ENCODE data around the gene LGALS7B.
"Not testable (repeated sequence)": the region's sequence is repeated elsewhere in the genome, so short reads cannot be mapped to it uniquely, and the experiment has no call there.

The LGALS7B gene

GRCh38 chr19:38774181-38774950 is 14.6 kb upstream of the LGALS7B start:
- no peaks in the 10 kb centered on the region for H3K4me1 Mint-ChIP-seq
- H3K27ac Mint-ChIP-seq (ENCODE audit: low read depth) = no peak overlapping the region
- no peak overlapping the region for H3K4me3 Mint-ChIP-seq
- ATAC-seq (replicated peaks; ENCODE audit: extremely low read depth, poor library complexity, severe bottlenecking) (no peak), DNase-seq (ENCODE audit: low spot score in 2 of 2) (no peak)
- no peaks in the 10 kb centered on the region for H3K36me3 Mint-ChIP-seq (ENCODE audit: insufficient read depth)
- peaks cover 9% of the 10 kb centered on the region for H3K27me3 Mint-ChIP-seq
- no peaks in the 10 kb centered on the region for H3K9me3 Mint-ChIP-seq

- Mint-ChIP-seq H3K27ac (ENCODE audit: low read depth) (no peak overlapping the region), H3K27me3 (peaks cover 9% of the 10 kb centered on the region), H3K4me3 (no peak overlapping the region), H3K36me3 (ENCODE audit: insufficient read depth) (no peaks in the 10 kb centered on the region), H3K4me1 (no peaks in the 10 kb centered on the region), H3K9me3 (no peaks in the 10 kb centered on the region)
- ATAC-seq (replicated peaks; ENCODE audit: extremely low read depth, poor library complexity, severe bottlenecking) (no peak), DNase-seq (ENCODE audit: low spot score in 2 of 2) (no peak)
Observed at GRCh38 chr19:38778733-38779132, 10.3 kb upstream of the LGALS7B start.

GRCh38 chr19:38780443-38780842 is 8.6 kb upstream of the LGALS7B start:
- Mint-ChIP-seq H3K9me3 (no peaks in the 10 kb centered on the region), H3K4me3 (no peak overlapping the region), H3K27me3 (peaks cover 9% of the 10 kb centered on the region), H3K27ac (ENCODE audit: low read depth) (no peak overlapping the region), H3K36me3 (ENCODE audit: insufficient read depth) (no peaks in the 10 kb centered on the region), H3K4me1 (no peaks in the 10 kb centered on the region)
- no peak for ATAC-seq (replicated peaks; ENCODE audit: extremely low read depth, poor library complexity, severe bottlenecking)
- no peak for DNase-seq (ENCODE audit: low spot score in 2 of 2)

- H3K4me3 Mint-ChIP-seq = no peak overlapping the region
- H3K27me3 Mint-ChIP-seq = peaks cover 9% of the 10 kb centered on the region
- H3K4me1 Mint-ChIP-seq = no peaks in the 10 kb centered on the region
- no peak overlapping the region for H3K27ac Mint-ChIP-seq (ENCODE audit: low read depth)
- H3K9me3 Mint-ChIP-seq = no peaks in the 10 kb centered on the region
- no peak for DNase-seq (ENCODE audit: low spot score in 2 of 2)
- H3K36me3 Mint-ChIP-seq (ENCODE audit: insufficient read depth) = no peaks in the 10 kb centered on the region
- ATAC-seq (replicated peaks; ENCODE audit: extremely low read depth, poor library complexity, severe bottlenecking) = no peak
Observed at GRCh38 chr19:38781058-38781457, 7.9 kb upstream of the LGALS7B start.

- ATAC-seq (replicated peaks; ENCODE audit: extremely low read depth, poor library complexity, severe bottlenecking); H3K36me3 Mint-ChIP-seq (ENCODE audit: insufficient read depth); H3K4me3 Mint-ChIP-seq; H3K27me3 Mint-ChIP-seq; DNase-seq (ENCODE audit: low spot score in 2 of 2); H3K4me1 Mint-ChIP-seq; H3K27ac Mint-ChIP-seq (ENCODE audit: low read depth); H3K9me3 Mint-ChIP-seq: not testable (repeated sequence)
Observed at GRCh38 chr19:38782212-38782611, 6.8 kb upstream of the LGALS7B start.

GRCh38 chr19:38784224-38784623 is 4.8 kb upstream of the LGALS7B start:
- ATAC-seq (replicated peaks; ENCODE audit: extremely low read depth, poor library complexity, severe bottlenecking) (no peak), DNase-seq (ENCODE audit: low spot score in 2 of 2) (no peak)
- H3K27ac Mint-ChIP-seq (ENCODE audit: low read depth) = no peak overlapping the region
- H3K4me3 Mint-ChIP-seq = no peak overlapping the region
- no peaks in the 10 kb centered on the region for H3K4me1 Mint-ChIP-seq
- no peaks in the 10 kb centered on the region for H3K36me3 Mint-ChIP-seq (ENCODE audit: insufficient read depth)
- H3K9me3 Mint-ChIP-seq = no peaks in the 10 kb centered on the region
- no peaks in the 10 kb centered on the region for H3K27me3 Mint-ChIP-seq

GRCh38 chr19:38785187-38785699 is 3.8 kb upstream of the LGALS7B start:
- H3K9me3 Mint-ChIP-seq = no peaks in the 10 kb centered on the region
- no peaks in the 10 kb centered on the region for H3K36me3 Mint-ChIP-seq (ENCODE audit: insufficient read depth)
- no peak overlapping the region for H3K4me3 Mint-ChIP-seq
- ATAC-seq (replicated peaks; ENCODE audit: extremely low read depth, poor library complexity, severe bottlenecking) (no peak), DNase-seq (ENCODE audit: low spot score in 2 of 2) (no peak)
- no peaks in the 10 kb centered on the region for H3K27me3 Mint-ChIP-seq
- H3K4me1 Mint-ChIP-seq = no peaks in the 10 kb centered on the region
- no peak overlapping the region for H3K27ac Mint-ChIP-seq (ENCODE audit: low read depth)

GRCh38 chr19:38786061-38786460 is 2.9 kb upstream of the LGALS7B start:
- H3K27me3 Mint-ChIP-seq; H3K27ac Mint-ChIP-seq (ENCODE audit: low read depth); H3K36me3 Mint-ChIP-seq (ENCODE audit: insufficient read depth); ATAC-seq (replicated peaks; ENCODE audit: extremely low read depth, poor library complexity, severe bottlenecking); DNase-seq (ENCODE audit: low spot score in 2 of 2); H3K4me3 Mint-ChIP-seq; H3K9me3 Mint-ChIP-seq; H3K4me1 Mint-ChIP-seq: not testable (repeated sequence)

GRCh38 chr19:38786572-38787265 is 2.3 kb upstream of the LGALS7B start:
- no peak overlapping the region for H3K4me3 Mint-ChIP-seq
- no peak overlapping the region for H3K27ac Mint-ChIP-seq (ENCODE audit: low read depth)
- no peaks in the 10 kb centered on the region for H3K27me3 Mint-ChIP-seq

GRCh38 chr19:38790507-38791403 is 1.8 kb downstream of the LGALS7B start:
- not testable (repeated sequence) for H3K9me3 Mint-ChIP-seq; H3K27me3 Mint-ChIP-seq; H3K27ac Mint-ChIP-seq (ENCODE audit: low read depth); H3K4me1 Mint-ChIP-seq; DNase-seq (ENCODE audit: low spot score in 2 of 2); ATAC-seq (replicated peaks; ENCODE audit: extremely low read depth, poor library complexity, severe bottlenecking); H3K4me3 Mint-ChIP-seq; H3K36me3 Mint-ChIP-seq (ENCODE audit: insufficient read depth)

More at GRCh38 chr19:38786572-38787265, 2.3 kb upstream of the LGALS7B start:
- H3K36me3 Mint-ChIP-seq (ENCODE audit: insufficient read depth) = no peaks in the 10 kb centered on the region
- H3K4me1 Mint-ChIP-seq = no peaks in the 10 kb centered on the region
- H3K9me3 Mint-ChIP-seq = no peaks in the 10 kb centered on the region
- ATAC-seq (replicated peaks; ENCODE audit: extremely low read depth, poor library complexity, severe bottlenecking) (no peak), DNase-seq (ENCODE audit: low spot score in 2 of 2) (no peak)

GRCh38 chr19:38791451-38792064 is 2.6 kb downstream of the LGALS7B start:
- not testable (repeated sequence) for H3K27me3 Mint-ChIP-seq, H3K4me1 Mint-ChIP-seq

More at GRCh38 chr19:38791451-38792064, 2.6 kb downstream of the LGALS7B start:
- DNase-seq (ENCODE audit: low spot score in 2 of 2); H3K4me3 Mint-ChIP-seq; H3K27ac Mint-ChIP-seq (ENCODE audit: low read depth); H3K9me3 Mint-ChIP-seq; H3K36me3 Mint-ChIP-seq (ENCODE audit: insufficient read depth): not testable (repeated sequence)
- peak; percentile 92 for ATAC-seq (replicated peaks; ENCODE audit: extremely low read depth, poor library complexity, severe bottlenecking)
